Transverse colon (tissue), 4 donors: ENCODE data around the gene ATP5MG.

Experiments used
- CTCF ChIP-seq, 5 experiments: fragments of 200-600 bp in 3 of 5; fragments of 450-650 bp in 2 of 5; sonication (generic) in 3 of 5; IDR thresholded peaks; 1 replicate in 2 of 5; 2 replicates in 3 of 5; pipeline ENCODE4 v1.5.1; 2016 to 2017; ENCODE audit warnings: antibody characterized with exemption in 5 of 5, inconsistent platforms in 3 of 5, mild to moderate bottlenecking in 2 of 5, moderate library complexity in 1 of 5
- POLR2AphosphoS5 ChIP-seq, 3 donors: sonication (generic); formaldehyde crosslinking; IDR thresholded peaks; one replicate each; pipeline ENCODE4 v1.6.1; 2016; ENCODE audit warnings: antibody characterized with exemption in 3 of 3

- TF ChIP-seq CTCF (IDR thresholded peaks at IDR 0.05) (no peak), POLR2AphosphoS5 (IDR thresholded peaks at IDR 0.05) (no peak)
Observed at GRCh38 chr11:118449316-118449918, 48.0 kb downstream of the ATP5MG start.
